NCI-H2196 treated with DMSO at 0.1 percent for 48 hours (cell line): ENCODE measurements around the gene DMGDH.

Experiments used
- DNase-seq: peaks from one replicate; lab custom pipeline; 2025; ENCODE audit not compliant: unreplicated experiment; lab: John Stamatoyannopoulos, UW

The DMGDH gene

DNA sequence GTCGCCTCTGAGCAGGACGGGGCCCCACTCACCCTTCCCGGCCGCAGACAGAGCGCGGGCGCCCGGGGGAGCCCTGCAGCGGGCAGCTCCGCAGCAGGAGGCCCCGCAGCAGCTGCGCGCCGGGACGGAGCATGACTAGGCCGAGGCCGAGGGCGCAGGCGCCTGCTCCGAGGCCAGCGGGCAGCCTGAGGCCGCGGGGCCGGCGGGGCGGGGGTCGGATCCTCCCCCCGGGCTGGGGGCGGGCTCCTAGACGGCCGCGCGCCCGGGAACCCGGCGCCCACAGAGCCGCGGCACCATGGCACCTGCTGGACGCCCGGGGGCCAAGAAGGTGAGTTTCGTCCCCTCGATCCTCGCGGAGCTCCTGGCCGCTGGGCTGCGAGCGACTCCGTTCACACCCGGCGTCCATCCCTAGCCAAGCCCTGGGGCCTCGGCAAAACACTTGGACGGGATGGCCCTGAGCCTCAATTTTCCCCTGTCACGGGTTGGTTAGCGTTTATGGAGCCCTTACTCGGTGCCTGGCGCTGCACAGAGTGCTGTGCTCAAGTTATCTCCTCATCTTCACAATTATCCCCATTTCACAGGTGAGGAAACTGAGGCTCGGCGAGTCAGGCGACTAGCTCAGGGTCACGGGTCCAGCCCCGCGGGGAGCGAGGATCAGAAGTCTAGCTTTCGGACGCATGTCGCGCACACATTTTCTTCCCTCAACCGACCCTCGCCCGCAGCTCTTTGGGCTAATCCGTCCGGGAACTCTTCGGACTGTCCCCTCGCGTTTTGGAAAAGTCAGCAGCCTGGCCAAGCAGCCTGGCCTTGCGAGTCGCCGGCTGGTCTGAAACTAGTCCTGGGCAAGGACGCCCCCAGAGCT is at the start of gene DMGDH, which contains the start of gene BHMT2:
TSS of gene DMGDH (minus strand) at position 187 of the 862 bp plus-strand sequence. CDS start at position 133, 54 bp downstream.
TSS of gene BHMT2 (plus strand) at position 280 of the 862 bp plus-strand sequence. CDS start at position 296, 16 bp downstream.
- no peak for DNase-seq

GRCh38 chr5:79112703-79113058 is 43.2 kb upstream of the DMGDH start:
- no peak for DNase-seq

DNA sequence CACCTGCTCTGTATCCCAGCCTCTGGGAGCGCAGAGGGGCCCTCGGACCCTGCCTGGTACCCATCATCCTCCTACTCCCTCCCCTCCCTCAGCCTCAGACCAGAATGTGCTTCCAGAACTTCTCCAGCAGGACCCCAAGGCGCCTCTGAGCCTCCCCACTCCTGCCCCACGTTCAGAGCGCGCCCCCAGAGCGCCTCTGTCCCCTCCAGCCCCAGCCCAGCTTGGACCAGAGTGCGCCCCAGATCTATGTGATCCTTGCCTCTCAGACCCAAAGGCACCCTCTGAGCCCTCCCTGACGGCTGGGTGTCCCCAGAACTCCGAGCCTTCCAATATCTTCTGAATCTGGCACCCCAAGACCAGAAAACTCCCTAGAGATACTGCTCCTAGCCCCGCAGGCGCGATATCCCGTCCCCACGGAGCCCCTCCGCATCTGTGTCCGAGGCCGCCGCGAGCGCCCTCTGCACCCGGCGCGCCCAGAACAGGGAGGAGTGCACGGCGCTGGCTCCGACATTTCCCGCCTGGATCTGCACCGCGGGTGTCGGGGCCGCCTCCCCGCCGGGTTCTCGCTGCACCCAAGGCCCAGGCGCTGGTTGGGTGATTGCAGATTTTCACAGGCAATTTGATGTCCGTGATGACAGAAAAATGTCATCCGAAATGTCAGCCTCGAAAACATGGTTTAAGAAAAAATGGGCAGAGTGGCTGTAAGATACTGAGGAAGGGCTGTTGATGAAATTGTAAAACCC is 42.7 kb upstream of the DMGDH start:
- DNase-seq: no peak

DNA sequence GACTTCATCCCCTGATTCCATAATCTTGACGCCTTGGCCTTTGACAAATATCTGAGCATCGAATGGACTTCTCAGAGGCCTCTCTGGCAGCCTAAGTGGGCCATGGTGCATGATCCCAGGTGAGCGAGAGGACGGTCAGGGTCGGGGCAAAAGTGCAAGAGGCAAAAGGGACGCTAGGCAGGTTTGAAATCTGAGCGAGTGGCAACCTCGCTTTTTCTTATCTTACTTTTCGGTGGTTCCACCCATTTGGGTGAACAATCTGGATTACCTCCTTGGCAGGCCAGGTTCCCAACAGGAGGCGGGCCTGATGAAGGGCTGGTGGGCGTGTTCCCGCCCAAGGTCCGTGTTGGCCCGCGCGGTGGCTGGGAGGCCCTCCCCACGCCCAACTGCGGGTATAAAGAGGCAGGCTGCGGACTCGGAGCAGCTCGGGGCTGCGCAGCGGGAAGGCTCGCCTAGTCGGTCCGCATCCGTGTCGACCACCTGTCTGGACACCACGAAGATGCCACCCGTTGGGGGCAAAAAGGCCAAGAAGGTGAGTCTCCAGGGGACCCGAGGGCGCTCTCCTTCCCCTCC is 42.0 kb upstream of the DMGDH start, which contains the start of gene BHMT:
TSS of gene BHMT (plus strand) at position 423 of the 573 bp plus-strand sequence. CDS start at position 500, 77 bp downstream.
- no peak for DNase-seq

DNA sequence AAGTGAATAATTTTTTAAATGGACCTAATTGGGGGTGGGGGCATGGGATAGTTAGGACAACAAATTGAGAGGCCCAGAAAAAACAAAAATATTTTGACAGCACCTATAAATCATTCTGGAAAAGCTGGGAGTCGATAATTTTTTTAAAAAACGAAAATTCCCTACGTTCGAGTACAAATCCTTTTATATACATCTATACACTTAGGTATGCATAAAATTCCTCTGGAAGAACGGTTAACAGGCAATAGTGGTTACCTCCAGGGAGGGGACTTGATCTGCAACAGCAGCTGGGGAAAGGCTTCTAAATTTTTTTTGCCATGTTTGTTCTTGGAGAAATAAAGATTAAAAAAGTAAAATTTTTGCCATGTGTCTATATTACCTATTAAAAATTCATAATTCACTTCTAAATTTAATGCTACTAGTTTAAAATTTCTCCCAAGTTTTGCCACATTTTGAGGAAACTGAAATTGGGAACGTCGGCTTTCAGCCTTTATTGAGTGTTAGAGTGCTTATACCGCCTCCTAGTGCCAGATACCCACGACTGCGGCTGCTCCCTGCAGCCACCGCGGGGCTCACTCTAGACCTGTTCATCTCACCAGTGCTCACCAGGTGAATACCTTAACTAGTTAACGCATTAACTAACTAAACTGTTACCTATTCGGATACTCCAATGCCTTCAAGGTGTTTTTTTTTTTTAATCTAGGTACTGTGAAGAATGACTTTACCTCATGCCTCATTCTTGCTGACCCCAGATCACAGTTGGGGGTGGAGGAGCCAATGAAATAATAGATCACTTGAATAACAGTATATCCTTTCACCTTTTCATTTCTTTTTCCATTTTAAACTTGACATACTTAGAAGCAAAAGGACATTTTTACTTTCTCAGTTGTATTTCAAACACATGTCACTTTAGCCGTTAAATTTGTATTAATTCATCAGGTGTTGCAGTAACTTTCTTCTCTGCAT is 40.3 kb upstream of the DMGDH start:
- DNase-seq: no peak

DNA sequence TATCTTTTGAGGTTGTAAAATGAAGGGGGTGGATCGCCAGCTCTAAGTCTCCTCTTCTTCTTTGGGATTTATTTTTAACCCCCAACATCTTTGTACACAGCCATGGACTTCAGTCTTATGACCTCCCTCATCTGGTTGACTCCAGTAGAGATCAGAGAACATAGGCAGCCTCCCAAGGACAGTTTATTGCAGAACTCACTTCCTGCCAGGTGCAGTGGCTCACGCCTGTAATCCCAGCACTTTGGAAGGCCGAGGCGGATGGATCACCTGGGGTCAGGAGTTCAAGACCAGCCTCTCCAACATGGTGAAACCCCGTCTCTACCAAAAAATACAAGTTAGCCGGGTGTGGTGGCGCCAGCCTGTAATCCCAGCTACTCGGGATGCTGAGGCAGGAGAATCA is 39.3 kb upstream of the DMGDH start:
- DNase-seq: no peak

DNA sequence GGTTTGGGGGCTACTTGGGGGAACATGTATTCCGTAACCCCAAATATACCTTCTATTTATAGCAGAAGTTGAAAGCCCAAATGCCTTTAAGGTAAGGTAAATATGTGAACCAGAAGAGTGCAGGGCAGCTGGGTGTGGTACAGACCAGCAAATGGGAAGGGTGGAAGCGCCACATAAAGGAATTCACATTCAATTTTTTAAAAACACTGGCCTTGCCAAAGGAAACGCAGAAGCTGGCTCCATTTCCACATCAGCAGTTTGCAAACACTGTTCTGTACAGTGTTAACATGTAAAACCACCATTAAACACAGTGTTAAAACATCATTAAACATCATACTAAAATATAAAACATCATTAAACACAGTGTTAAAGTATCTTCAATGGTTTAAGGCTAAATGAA is 38.6 kb upstream of the DMGDH start:
- no peak for DNase-seq

GRCh38 chr5:79107020-79107796 is 37.7 kb upstream of the DMGDH start:
- DNase-seq: no peak

DNA sequence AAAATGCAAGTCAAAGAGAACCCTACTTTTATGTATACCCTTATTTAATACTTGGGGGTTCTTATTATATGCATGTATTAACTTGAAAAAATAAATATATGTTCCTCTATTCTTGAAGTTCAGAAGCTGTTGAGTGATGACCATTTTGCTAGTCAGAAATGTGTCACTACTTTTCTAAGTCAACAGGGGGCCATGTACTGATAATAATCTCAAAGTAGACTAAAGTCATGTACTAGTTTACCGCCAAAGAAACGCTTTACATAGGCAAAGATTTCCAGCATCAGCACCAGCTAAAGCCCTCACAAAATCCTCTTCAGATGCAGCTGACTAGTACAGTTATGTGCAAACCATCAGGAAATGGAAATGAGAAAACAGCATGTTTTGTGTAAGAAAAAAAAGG is 36.4 kb upstream of the DMGDH start:
- DNase-seq: no peak

DNA sequence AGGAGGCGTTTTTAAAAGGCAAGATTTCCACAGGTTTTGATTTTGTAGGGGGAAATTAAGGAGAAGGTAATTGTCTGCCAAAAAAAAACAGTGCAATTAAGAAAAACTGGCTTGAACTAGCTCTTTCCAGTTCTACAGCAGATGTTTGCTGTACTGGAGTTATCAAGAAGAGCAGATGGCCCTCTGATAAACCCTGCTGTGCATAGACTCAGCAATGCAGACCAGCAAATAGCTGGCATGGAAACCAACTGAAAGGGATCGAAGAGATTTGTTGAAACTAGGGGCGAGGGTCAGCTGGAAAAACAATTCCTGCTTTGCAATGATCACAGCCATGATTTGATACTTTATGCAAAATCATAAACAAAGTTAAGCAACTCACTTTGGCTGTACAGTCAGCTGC is 24.3 kb upstream of the DMGDH start:
- DNase-seq: peak; percentile 3

DNA sequence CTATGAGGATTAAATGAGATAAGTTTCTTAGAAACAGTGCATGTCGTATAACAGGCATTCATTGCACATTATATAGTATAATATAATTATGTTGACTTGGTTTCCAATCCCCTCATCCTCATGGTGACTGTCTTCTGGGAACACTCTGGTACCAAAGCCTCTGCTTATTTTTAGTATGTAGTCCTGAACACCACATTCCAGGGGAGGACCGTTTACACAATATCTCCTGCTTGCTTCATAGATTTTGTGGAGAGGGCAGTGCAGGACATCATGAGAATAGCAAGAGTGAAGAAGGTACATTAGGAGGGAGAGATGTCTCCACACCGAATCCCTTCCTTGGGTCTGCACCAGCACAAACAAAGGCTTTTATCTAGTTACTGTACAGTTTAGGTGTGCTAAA is 21.6 kb upstream of the DMGDH start:
- no peak for DNase-seq

GRCh38 chr5:79088507-79088906 is 19.0 kb upstream of the DMGDH start:
- no peak for DNase-seq

- DNase-seq: no peak
These were observed 16.6 kb upstream of the DMGDH start for GRCh38 chr5:79086116-79086515.

DNA sequence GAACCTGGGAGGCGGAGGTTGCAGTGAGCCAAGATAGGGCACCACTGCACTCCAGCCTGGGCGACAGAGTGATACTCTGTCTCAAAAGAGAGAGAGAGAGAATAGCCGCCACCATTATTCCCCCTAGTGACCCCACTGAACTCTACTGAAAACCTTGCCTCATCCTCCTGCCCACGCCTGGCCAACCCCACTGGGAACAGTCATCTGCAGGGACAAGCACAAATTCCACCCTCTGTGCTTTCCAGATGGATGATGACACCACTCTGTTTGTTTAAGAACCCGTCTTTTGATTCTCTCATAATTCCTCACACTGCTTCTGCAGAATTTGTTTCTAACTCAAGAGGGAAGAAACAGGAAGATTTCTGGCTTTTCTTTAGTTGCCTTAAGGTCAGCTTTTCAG is 12.3 kb upstream of the DMGDH start:
- DNase-seq: no peak

- DNase-seq: no peak
These were observed 11.3 kb upstream of the DMGDH start for GRCh38 chr5:79080804-79081203.

DNA sequence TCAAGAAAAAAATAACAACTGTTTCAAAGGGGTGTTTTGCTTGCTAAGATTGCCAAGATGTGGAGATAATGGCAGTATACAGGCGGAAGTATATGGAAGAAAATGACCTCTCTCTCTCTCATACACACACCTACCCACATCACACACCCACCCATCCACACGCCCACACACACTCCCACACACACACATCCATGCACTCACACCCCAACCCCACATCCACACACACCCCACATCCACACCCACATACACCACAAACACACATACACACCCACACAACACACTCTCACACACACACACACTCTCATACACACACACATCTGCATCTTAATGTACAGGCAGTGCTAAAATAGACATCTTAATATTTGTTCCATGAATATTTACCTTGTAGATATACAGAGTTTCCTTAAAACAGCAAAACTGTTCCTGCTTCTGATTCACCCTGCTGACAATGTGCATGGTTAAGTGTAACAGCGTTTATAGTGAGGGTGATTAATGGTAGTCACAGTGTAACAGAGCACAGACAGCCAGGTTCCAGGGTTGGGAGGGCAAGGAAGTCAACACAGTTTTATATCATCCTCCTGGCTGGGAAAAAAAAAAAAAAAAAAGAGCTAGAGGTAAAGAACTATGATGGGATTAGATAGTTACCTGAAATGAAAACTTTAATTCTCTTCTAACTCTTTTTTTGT is 8.3 kb upstream of the DMGDH start:
- DNase-seq: no peak

DNA sequence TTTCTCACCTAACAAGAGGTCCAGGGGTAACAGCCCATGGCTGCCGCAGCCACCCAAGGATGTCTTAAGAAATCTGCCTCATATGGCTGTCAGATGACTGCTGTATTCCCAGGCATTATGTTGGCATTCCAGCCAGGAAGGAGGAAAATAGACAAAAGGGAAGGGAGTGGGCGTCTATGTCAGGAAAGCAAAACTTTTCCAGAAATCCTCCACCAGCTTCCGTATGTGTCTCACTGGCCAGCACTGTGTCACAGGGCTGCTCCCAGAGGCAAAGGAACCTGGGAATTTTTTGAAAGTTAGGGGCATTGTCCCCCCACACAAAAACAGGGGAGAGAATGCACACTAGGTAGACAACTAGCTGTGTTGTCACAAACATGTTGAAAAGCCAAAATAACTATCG is 7.3 kb upstream of the DMGDH start:
- DNase-seq: no peak

DNA sequence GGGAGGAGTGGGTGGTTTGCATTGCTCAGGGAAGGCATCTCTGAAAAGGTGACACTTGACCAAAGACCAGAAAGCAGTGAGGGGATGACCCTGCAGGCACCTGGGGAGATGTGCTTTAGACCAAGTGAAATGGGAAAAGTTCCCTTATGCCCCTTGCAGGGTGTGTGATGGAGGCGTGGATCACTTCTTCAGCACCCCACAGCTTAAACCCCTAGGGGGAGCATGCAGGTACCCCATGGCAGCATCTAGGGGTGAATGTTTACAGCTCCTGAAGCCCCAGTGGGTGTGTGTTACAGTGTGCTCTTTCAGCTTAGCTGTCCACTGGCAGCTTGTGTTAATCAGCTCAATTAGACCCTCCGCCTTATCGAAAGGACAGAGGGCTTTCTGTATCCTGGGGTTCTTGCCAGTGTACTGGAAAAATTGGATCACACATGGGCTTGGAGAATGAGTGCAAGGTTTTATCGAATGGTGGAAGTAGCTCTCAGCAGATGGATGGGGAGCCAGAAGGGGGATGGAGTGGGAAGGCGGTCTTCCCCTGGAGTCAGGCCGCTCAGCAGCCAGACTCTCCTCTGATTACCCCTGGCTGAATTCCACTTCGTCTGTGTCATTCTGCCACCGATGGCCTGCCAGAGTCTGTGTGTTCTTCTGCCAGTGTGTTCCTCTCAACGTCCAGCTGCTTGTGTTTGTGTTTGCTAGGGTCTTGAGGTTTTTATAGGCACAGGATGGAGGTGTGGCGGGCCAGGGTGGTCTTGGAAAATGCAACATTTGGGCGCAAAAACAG is 6.4 kb upstream of the DMGDH start:
- no peak for DNase-seq

DNA sequence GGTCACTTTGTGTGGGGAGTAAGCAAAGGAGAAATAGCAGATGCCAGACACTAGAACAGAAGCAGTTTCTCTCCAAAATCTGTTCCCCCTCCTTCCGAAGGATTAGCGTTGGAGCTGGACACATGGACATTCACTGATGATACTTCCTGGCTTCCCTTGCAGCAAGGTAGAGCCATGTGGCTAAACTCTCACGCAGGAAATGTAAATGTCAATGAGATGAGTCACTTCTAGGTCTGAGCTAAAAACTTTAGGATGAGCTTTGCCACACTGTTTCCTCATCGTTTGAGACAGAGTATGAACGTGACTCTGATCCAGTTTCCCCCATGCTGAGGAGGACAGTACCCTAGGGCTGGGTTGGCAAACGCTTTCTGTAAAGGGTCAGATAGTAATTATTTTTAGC is 5.2 kb upstream of the DMGDH start:
- DNase-seq: no peak
